ENCODE data around the gene MKX. TPM values are rescaled to one million over a fixed set of nuclear protein-coding genes. Genes with fewer than 3 reads are reported as not detected.

Gene MKX
- total RNA-seq, 1 experiment from 2014 or later, result not detected

GRCh38 chr10:27783660-27784059 lies 38.0 kb upstream of the MKX start:
- Histone ChIP-seq H3K4me3 (ENCODE audit: low read depth in 2 of 2, low read length in 2 of 2) (no peak overlapping the region), H3K27me3 (ENCODE audit: control insufficient read depth, insufficient read depth, low read length) (no peaks in the 10 kb centered on the region), H3K36me3 (ENCODE audit: control insufficient read depth, insufficient read depth, low read length) (no peaks in the 10 kb centered on the region), H3K4me1 (ENCODE audit: control insufficient read depth, insufficient read depth, low read length) (no peaks in the 10 kb centered on the region), H3K27ac (ENCODE audit: low read length) (no peak overlapping the region), H3K9me3 (ENCODE audit: control insufficient read depth, insufficient read depth, low read depth, low read length) (no peaks in the 10 kb centered on the region)
- ChIA-PET CTCF (no interaction called here), POLR2A (no interaction called here)
- no TSS peak for BruUV-seq (replicated peaks)
- in situ Hi-C loops (cut with HindIII; ENCODE audit: low pct_unique_long_range_greater_than_20kb, low sequenced_read_pairs) (no loop called here), intact Hi-C loops (cut with micrococcal nuclease; ENCODE audit: unreplicated experiment) (no loop called here)
- TF ChIP-seq CTCF (IDR thresholded peaks at IDR 0.05) (peak; percentile 10; the same call in 1 of the 2 replicates), REST (IDR thresholded peaks at IDR 0.05; ENCODE audit: insufficient read depth in 1 of 2, low read depth in 2 of 2, low read length in 1 of 2) (no peak)
- ATAC-seq (no peak), DNase-seq (ENCODE audit: low read depth, low spot score) (no peak)

DNA sequence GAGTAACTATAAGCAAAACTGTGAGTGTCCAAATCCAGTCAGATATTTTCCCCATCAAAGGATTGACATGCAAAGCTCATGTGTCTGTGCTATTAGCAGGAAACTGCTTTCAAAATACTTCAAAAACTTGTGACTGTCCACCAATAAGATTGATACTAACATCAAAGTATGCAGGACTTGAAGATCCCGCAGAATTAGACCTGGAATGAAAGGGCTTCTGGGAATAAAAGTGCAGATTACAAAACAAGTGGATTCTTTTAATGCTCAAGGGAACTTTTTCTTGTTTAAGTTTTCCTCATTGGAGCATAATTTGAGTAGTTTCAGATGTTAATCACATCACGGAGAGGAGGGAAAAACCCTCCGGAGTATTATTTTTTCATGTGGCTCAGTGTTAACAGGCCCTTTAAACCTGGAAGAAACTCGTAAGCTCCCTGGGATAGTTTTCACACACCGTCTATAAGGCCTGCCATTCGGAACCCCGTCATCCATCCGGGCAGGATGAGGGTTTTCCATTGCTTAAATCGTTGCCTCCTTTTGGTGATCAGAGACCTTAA lies 33.9 kb upstream of the MKX start:
- TF ChIP-seq POLR2AphosphoS5 (IDR thresholded peaks at IDR 0.05; ENCODE audit: low read depth, low read length) (no peak), CTCF (IDR thresholded peaks at IDR 0.05) (no peak), TCF7L2 (IDR thresholded peaks at IDR 0.05; ENCODE audit: low read depth, low read length) (no peak), SIN3A (IDR thresholded peaks at IDR 0.05; ENCODE audit: borderline replicate concordance, insufficient read depth, low read depth, low read length) (no peak), REST (IDR thresholded peaks at IDR 0.05; ENCODE audit: insufficient read depth in 1 of 2, low read depth in 2 of 2, low read length in 1 of 2) (no peak)
- H3K4me3 ChIP-seq (ENCODE audit: low read depth in 2 of 2, low read length in 2 of 2), result no peak overlapping the region
- intact Hi-C loops (cut with micrococcal nuclease; ENCODE audit: unreplicated experiment) (no loop called here), in situ Hi-C loops (cut with HindIII; ENCODE audit: low pct_unique_long_range_greater_than_20kb, low sequenced_read_pairs) (no loop called here)
- POLR2A ChIA-PET, result no interaction called here
- no peaks in the 10 kb centered on the region for H3K4me1 ChIP-seq (ENCODE audit: control insufficient read depth, insufficient read depth, low read length)
- no peaks in the 10 kb centered on the region for H3K27me3 ChIP-seq (ENCODE audit: control insufficient read depth, insufficient read depth, low read length)
- ATAC-seq (no peak), DNase-seq (ENCODE audit: low read depth, low spot score) (no peak)
- no peak overlapping the region for H3K27ac ChIP-seq (ENCODE audit: low read length)
- no TSS peak for BruUV-seq (replicated peaks)
- no peaks in the 10 kb centered on the region for H3K9me3 ChIP-seq (ENCODE audit: control insufficient read depth, insufficient read depth, low read depth, low read length)
- CTCF ChIA-PET, result no interaction called here
- no peaks in the 10 kb centered on the region for H3K36me3 ChIP-seq (ENCODE audit: control insufficient read depth, insufficient read depth, low read length)

Data from Panc1 (cell line).